ENCODE data around the gene CALD1. TPM values are rescaled to one million over a fixed set of nuclear protein-coding genes. Genes with fewer than 3 reads are reported as not detected.

Gene CALD1
- total RNA-seq, 6 experiments from 2014 or later: 1,066 to 1,726 (median 1,102) TPM

GRCh38 chr7:134855442-134855841 lies 76.0 kb downstream of the CALD1 start:
- peak overlapping the region; percentile 72 for H3K4me3 Mint-ChIP-seq
- H3K4me1 Mint-ChIP-seq (ENCODE audit: low read depth): peaks cover 96% of the 10 kb centered on the region
- peaks cover 15% of the 10 kb centered on the region for H3K27me3 Mint-ChIP-seq (ENCODE audit: insufficient read depth)
- H3K9me3 Mint-ChIP-seq: no peaks in the 10 kb centered on the region; the same call in 1 of the 2 replicates
- TF ChIP-seq, protein P1, sequence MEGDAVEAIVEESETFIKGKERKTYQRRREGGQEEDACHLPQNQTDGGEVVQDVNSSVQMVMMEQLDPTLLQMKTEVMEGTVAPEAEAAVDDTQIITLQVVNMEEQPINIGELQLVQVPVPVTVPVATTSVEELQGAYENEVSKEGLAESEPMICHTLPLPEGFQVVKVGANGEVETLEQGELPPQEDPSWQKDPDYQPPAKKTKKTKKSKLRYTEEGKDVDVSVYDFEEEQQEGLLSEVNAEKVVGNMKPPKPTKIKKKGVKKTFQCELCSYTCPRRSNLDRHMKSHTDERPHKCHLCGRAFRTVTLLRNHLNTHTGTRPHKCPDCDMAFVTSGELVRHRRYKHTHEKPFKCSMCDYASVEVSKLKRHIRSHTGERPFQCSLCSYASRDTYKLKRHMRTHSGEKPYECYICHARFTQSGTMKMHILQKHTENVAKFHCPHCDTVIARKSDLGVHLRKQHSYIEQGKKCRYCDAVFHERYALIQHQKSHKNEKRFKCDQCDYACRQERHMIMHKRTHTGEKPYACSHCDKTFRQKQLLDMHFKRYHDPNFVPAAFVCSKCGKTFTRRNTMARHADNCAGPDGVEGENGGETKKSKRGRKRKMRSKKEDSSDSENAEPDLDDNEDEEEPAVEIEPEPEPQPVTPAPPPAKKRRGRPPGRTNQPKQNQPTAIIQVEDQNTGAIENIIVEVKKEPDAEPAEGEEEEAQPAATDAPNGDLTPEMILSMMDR (IDR thresholded peaks at IDR 0.05): no peak
- H3K27ac Mint-ChIP-seq: peak overlapping the region; percentile 81
- peaks cover 82% of the 10 kb centered on the region for H3K36me3 Mint-ChIP-seq (ENCODE audit: low read depth)
- DNase-seq: no peak

GRCh38 chr7:134856091-134856490 lies 76.7 kb downstream of the CALD1 start:
- Mint-ChIP-seq H3K4me3 (peak overlapping the region; percentile 72), H3K9me3 (no peaks in the 10 kb centered on the region; the same call in 1 of the 2 replicates), H3K27ac (peak overlapping the region; percentile 81), H3K4me1 (ENCODE audit: low read depth) (peaks cover 96% of the 10 kb centered on the region), H3K27me3 (ENCODE audit: insufficient read depth) (peaks cover 18% of the 10 kb centered on the region), H3K36me3 (ENCODE audit: low read depth) (peaks cover 82% of the 10 kb centered on the region)
- no peak for DNase-seq
- TF ChIP-seq, protein P1 (IDR thresholded peaks at IDR 0.05): no peak

DNA sequence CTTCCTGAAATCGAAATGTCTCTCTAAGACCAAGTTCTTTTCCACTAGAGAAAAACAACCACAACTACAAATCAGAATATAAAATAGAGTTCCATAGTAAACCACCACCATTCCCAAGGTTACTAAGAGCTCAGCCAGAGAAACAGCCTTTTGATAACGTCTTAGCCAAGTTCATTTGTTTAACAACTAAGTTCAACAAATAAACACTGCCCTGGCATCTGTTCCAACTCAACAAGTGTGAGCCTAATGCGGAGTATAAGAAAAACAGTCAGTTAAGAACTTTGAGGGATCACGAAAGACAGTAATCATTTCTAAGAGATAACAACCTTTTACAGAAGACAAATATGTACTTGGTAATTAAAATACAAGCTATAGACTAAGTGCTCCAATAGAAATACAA lies 77.3 kb downstream of the CALD1 start:
- Mint-ChIP-seq H3K4me3 (peak overlapping the region; percentile 72), H3K27ac (peak overlapping the region; percentile 81), H3K27me3 (ENCODE audit: insufficient read depth) (peaks cover 18% of the 10 kb centered on the region), H3K4me1 (ENCODE audit: low read depth) (peaks cover 96% of the 10 kb centered on the region), H3K36me3 (ENCODE audit: low read depth) (peaks cover 82% of the 10 kb centered on the region), H3K9me3 (no peaks in the 10 kb centered on the region; the same call in 1 of the 2 replicates)
- DNase-seq: no peak
- TF ChIP-seq, protein P1 (IDR thresholded peaks at IDR 0.05): no peak

GRCh38 chr7:134857958-134858357 lies 78.5 kb downstream of the CALD1 start:
- Mint-ChIP-seq H3K9me3 (no peaks in the 10 kb centered on the region; the same call in 1 of the 2 replicates), H3K27ac (peak overlapping the region; percentile 48; the same call in 1 of the 2 replicates), H3K36me3 (ENCODE audit: low read depth) (peaks cover 78% of the 10 kb centered on the region), H3K4me3 (peak overlapping the region; percentile 25; the same call in 1 of the 2 replicates), H3K4me1 (ENCODE audit: low read depth) (peaks cover 95% of the 10 kb centered on the region), H3K27me3 (ENCODE audit: insufficient read depth) (peaks cover 20% of the 10 kb centered on the region)
- no peak for DNase-seq
- TF ChIP-seq, protein P1 (IDR thresholded peaks at IDR 0.05): no peak

DNA sequence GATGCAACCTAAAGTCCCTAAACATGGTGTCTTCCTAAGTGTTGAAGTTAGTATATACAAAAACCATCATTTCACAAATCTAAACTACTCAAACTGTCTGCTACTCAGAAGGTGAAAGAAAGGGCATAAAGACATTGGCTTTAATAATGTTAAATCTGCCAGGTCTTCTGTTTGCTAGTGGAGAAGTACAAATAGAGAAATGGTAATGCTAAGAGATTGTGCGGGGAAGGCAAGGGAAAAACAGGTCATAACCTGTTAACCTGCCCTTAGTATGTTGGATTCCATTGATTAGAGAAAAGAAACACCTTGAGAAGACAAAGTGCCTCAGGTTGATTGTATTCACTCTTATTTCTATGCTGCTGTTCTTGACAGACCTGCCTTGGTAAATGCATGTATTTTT lies 80.3 kb downstream of the CALD1 start:
- Mint-ChIP-seq H3K9me3 (no peaks in the 10 kb centered on the region; the same call in 1 of the 2 replicates), H3K27me3 (ENCODE audit: insufficient read depth) (peaks cover 19% of the 10 kb centered on the region), H3K4me3 (peak overlapping the region; percentile 2; the same call in 1 of the 2 replicates), H3K4me1 (ENCODE audit: low read depth) (peaks cover 91% of the 10 kb centered on the region), H3K36me3 (ENCODE audit: low read depth) (peaks cover 73% of the 10 kb centered on the region), H3K27ac (peak overlapping the region; percentile 31)
- DNase-seq: no peak
- TF ChIP-seq, protein P1 (IDR thresholded peaks at IDR 0.05): no peak
